Ishikawa (cell line): ENCODE measurements around the gene UBE2O.

Source experiments
- CEBPB ChIP-seq: IDR thresholded peaks from 2 replicates; pipeline ENCODE4 v1.6.1; 2012
- EGR1 ChIP-seq: IDR thresholded peaks from 2 replicates; pipeline ENCODE4 v1.6.1; 2012
- FOXM1 ChIP-seq: IDR thresholded peaks from 2 replicates; pipeline ENCODE4 v1.6.1; 2012; ENCODE audit warnings: low read depth, borderline replicate concordance
- NFIC ChIP-seq: IDR thresholded peaks from 2 replicates; pipeline ENCODE4 v1.6.1; 2012
- RAD21 ChIP-seq: IDR thresholded peaks from 2 replicates; pipeline ENCODE4 v1.6.1; 2012; ENCODE audit warnings: low read depth
- TAF1 ChIP-seq: IDR thresholded peaks from 2 replicates; pipeline ENCODE4 v1.6.1; 2012; ENCODE audit warnings: low read depth, mild to moderate bottlenecking
- TCF12 ChIP-seq: IDR thresholded peaks from 2 replicates; pipeline ENCODE4 v1.6.1; 2012; ENCODE audit warnings: low read depth

GRCh38 chr17:76469076-76469990 lies 16.4 kb upstream of the UBE2O start:
- TF ChIP-seq FOXM1 (no peak), EGR1 (no peak), RAD21 (no peak), CEBPB (no peak), TCF12 (no peak), TAF1 (no peak), NFIC (no peak)
